Liver (tissue), 3 donors: ENCODE data around the gene MROH8.

Experiments used
- EGR1 ChIP-seq, 2 donors: IDR thresholded peaks; 2 replicates each; pipeline ENCODE4 v1.6.1; 2016 to 2018; ENCODE audit warnings: antibody characterized with exemption in 2 of 2, low read depth in 2 of 2
- FOXA1 ChIP-seq: IDR thresholded peaks from 2 replicates; pipeline ENCODE4 v1.6.1; 2016; ENCODE audit warnings: antibody characterized with exemption
- GABPA ChIP-seq, 2 donors: IDR thresholded peaks in 1 of 2; conservative IDR thresholded peaks in 1 of 2; 2 replicates each; pipeline ENCODE4 v1.6.1; 2016; ENCODE audit warnings: antibody characterized with exemption in 2 of 2, mild to moderate bottlenecking in 1 of 2, moderate library complexity in 1 of 2
- JUND ChIP-seq, 2 donors: IDR thresholded peaks; 2 replicates each; pipeline ENCODE4 v1.6.1; 2016; ENCODE audit warnings: antibody characterized with exemption in 2 of 2
- NR2F2 ChIP-seq: IDR thresholded peaks from 2 replicates; pipeline ENCODE4 v1.6.1; 2016; ENCODE audit warnings: antibody characterized with exemption
- RAD21 ChIP-seq, 2 donors: IDR thresholded peaks; 2 replicates each; pipeline ENCODE4 v1.6.1; 2016; ENCODE audit warnings: antibody characterized with exemption in 2 of 2, mild to moderate bottlenecking in 2 of 2
- RXRA ChIP-seq, 2 donors: IDR thresholded peaks; 2 replicates each; pipeline ENCODE4 v1.6.1; 2017 to 2018; ENCODE audit warnings: antibody characterized with exemption in 2 of 2, mild to moderate bottlenecking in 1 of 2
- TAF1 ChIP-seq: conservative IDR thresholded peaks from 2 replicates; pipeline ENCODE4 v1.6.1; 2016; ENCODE audit warnings: antibody characterized with exemption, mild to moderate bottlenecking
- TF ChIP-seq, protein P1 (sequence below): fragments of 150-350 bp; IDR thresholded peaks from 2 replicates; pipeline ENCODE4 v1.5.1; 2017; ENCODE audit warnings: improper control_type of control experiment, low read depth, low read length; ENCODE audit not compliant: missing input control
- TF ChIP-seq, protein P2 (sequence below): IDR thresholded peaks from 2 replicates; pipeline ENCODE4 v1.6.1; 2016; ENCODE audit warnings: antibody characterized with exemption, mild to moderate bottlenecking
- TF ChIP-seq, protein P3 (sequence below): IDR thresholded peaks from 2 replicates; pipeline ENCODE4 v1.6.1; 2016; ENCODE audit warnings: antibody characterized with exemption
- TF ChIP-seq, protein P4 (sequence below): IDR thresholded peaks from 2 replicates; pipeline ENCODE4 v1.6.1; 2016; ENCODE audit warnings: antibody characterized with exemption
- TF ChIP-seq, protein P5 (sequence below): IDR thresholded peaks from 2 replicates; pipeline ENCODE4 v1.6.1; 2016; ENCODE audit warnings: antibody characterized with exemption
- donor health status: healthy.
- donor health status: healthy.

DNA sequence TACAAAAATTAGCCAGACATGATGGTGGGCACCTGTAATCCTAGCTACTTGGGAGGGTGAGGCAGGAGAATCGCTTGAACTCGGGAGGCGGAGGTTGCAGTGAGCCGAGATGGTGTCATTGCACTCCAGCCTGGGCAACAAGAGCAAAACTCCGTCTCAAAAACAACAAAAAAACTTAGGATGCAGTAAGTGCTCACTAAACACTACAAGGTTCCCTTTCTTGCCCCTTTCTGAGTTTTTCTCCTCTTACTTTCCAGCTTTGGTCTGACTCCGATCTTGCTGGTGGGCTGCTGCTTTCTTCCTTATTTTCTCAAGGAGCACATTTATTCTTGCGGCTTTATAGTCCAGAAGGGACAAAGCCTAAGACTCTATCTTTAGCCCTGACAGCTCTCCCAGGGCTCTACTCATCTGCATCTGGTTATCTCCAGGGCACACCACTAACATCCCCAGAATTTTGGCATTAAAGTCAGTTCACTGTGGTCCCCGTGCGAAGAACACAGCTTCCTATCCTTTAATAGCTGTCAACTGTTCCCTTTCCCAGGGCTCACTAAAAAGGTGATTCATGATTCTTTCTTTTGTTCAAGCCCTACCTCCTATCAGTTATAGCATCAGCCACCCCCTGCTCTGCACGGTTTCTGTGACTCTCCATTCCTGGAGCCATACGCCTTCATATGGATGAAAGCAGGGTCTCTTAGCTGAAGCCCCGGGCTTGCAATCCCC is 17.4 kb downstream of the MROH8 start:
- TF ChIP-seq, protein P1, sequence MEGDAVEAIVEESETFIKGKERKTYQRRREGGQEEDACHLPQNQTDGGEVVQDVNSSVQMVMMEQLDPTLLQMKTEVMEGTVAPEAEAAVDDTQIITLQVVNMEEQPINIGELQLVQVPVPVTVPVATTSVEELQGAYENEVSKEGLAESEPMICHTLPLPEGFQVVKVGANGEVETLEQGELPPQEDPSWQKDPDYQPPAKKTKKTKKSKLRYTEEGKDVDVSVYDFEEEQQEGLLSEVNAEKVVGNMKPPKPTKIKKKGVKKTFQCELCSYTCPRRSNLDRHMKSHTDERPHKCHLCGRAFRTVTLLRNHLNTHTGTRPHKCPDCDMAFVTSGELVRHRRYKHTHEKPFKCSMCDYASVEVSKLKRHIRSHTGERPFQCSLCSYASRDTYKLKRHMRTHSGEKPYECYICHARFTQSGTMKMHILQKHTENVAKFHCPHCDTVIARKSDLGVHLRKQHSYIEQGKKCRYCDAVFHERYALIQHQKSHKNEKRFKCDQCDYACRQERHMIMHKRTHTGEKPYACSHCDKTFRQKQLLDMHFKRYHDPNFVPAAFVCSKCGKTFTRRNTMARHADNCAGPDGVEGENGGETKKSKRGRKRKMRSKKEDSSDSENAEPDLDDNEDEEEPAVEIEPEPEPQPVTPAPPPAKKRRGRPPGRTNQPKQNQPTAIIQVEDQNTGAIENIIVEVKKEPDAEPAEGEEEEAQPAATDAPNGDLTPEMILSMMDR = no peak
- no peak for TF ChIP-seq JUND (IDR thresholded peaks at IDR 0.05)
- no peak for TF ChIP-seq GABPA (IDR thresholded peaks at IDR 0.05 in 1 of 2, conservative IDR thresholded peaks at IDR 0.05 in 1 of 2)
- no peak for TF ChIP-seq TAF1
- no peak for TF ChIP-seq RXRA (IDR thresholded peaks at IDR 0.05)
- TF ChIP-seq, protein P2, sequence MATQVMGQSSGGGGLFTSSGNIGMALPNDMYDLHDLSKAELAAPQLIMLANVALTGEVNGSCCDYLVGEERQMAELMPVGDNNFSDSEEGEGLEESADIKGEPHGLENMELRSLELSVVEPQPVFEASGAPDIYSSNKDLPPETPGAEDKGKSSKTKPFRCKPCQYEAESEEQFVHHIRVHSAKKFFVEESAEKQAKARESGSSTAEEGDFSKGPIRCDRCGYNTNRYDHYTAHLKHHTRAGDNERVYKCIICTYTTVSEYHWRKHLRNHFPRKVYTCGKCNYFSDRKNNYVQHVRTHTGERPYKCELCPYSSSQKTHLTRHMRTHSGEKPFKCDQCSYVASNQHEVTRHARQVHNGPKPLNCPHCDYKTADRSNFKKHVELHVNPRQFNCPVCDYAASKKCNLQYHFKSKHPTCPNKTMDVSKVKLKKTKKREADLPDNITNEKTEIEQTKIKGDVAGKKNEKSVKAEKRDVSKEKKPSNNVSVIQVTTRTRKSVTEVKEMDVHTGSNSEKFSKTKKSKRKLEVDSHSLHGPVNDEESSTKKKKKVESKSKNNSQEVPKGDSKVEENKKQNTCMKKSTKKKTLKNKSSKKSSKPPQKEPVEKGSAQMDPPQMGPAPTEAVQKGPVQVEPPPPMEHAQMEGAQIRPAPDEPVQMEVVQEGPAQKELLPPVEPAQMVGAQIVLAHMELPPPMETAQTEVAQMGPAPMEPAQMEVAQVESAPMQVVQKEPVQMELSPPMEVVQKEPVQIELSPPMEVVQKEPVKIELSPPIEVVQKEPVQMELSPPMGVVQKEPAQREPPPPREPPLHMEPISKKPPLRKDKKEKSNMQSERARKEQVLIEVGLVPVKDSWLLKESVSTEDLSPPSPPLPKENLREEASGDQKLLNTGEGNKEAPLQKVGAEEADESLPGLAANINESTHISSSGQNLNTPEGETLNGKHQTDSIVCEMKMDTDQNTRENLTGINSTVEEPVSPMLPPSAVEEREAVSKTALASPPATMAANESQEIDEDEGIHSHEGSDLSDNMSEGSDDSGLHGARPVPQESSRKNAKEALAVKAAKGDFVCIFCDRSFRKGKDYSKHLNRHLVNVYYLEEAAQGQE = no peak
- TF ChIP-seq RAD21 (IDR thresholded peaks at IDR 0.05) = no peak
- TF ChIP-seq FOXA1 = no peak
- TF ChIP-seq, protein P3, sequence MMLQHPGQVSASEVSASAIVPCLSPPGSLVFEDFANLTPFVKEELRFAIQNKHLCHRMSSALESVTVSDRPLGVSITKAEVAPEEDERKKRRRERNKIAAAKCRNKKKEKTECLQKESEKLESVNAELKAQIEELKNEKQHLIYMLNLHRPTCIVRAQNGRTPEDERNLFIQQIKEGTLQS = no peak
- TF ChIP-seq, protein P4, sequence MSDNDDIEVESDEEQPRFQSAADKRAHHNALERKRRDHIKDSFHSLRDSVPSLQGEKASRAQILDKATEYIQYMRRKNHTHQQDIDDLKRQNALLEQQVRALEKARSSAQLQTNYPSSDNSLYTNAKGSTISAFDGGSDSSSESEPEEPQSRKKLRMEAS = no peak
- no peak for TF ChIP-seq EGR1 (IDR thresholded peaks at IDR 0.05; ENCODE audit: low read depth in 2 of 2)
- TF ChIP-seq NR2F2 = no peak
- TF ChIP-seq, protein P5, sequence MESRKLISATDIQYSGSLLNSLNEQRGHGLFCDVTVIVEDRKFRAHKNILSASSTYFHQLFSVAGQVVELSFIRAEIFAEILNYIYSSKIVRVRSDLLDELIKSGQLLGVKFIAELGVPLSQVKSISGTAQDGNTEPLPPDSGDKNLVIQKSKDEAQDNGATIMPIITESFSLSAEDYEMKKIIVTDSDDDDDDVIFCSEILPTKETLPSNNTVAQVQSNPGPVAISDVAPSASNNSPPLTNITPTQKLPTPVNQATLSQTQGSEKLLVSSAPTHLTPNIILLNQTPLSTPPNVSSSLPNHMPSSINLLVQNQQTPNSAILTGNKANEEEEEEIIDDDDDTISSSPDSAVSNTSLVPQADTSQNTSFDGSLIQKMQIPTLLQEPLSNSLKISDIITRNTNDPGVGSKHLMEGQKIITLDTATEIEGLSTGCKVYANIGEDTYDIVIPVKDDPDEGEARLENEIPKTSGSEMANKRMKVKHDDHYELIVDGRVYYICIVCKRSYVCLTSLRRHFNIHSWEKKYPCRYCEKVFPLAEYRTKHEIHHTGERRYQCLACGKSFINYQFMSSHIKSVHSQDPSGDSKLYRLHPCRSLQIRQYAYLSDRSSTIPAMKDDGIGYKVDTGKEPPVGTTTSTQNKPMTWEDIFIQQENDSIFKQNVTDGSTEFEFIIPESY = no peak
